Fibroblast of skin of left quadriceps (primary cell): ENCODE results near the gene PCDHB2.
"Not testable (repeated sequence)": the region's sequence is repeated elsewhere in the genome, so short reads cannot be mapped to it uniquely, and the experiment has no call there.

ENCODE experiments used
- DNase-seq, 2 experiments: peaks; one replicate each; pipeline ENCODE4 v3.0.0-alpha.2; 2013; ENCODE audit warnings: low read depth in 2 of 2

The PCDHB2 gene

DNA sequence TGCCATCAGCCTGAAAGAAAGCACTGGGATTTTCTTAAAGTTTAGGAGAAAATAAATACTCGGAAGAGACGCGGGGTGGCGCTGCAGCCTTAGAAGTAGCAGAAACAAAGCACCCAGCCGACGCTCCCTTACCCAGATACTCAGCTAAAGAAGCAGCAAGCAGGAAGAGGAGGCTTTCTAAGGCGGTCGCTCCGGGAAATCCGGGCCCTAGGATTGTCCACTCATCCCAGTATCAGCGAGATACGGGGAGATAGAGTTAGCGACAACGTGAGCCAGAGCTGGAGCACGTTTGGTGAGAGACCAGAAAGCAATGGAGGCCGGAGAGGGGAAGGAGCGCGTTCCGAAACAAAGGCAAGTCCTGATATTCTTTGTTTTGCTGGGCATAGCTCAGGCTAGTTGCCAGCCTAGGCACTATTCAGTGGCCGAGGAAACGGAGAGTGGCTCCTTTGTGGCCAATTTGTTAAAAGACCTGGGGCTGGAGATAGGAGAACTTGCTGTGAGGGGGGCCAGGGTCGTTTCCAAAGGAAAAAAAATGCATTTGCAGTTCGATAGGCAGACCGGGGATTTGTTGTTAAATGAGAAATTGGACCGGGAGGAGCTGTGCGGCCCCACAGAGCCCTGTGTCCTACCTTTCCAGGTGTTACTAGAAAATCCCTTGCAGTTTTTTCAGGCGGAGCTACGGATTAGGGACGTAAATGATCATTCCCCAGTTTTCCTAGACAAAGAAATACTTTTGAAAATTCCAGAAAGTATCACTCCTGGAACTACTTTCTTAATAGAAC, at the start of gene PCDHB2:
Gene PCDHB2, plus strand, starts transcription at position 135 of the 782 bp plus-strand sequence. Its CDS starts 176 bp downstream, at position 311.
- DNase-seq, result peak; percentile 22 to 31

DNA sequence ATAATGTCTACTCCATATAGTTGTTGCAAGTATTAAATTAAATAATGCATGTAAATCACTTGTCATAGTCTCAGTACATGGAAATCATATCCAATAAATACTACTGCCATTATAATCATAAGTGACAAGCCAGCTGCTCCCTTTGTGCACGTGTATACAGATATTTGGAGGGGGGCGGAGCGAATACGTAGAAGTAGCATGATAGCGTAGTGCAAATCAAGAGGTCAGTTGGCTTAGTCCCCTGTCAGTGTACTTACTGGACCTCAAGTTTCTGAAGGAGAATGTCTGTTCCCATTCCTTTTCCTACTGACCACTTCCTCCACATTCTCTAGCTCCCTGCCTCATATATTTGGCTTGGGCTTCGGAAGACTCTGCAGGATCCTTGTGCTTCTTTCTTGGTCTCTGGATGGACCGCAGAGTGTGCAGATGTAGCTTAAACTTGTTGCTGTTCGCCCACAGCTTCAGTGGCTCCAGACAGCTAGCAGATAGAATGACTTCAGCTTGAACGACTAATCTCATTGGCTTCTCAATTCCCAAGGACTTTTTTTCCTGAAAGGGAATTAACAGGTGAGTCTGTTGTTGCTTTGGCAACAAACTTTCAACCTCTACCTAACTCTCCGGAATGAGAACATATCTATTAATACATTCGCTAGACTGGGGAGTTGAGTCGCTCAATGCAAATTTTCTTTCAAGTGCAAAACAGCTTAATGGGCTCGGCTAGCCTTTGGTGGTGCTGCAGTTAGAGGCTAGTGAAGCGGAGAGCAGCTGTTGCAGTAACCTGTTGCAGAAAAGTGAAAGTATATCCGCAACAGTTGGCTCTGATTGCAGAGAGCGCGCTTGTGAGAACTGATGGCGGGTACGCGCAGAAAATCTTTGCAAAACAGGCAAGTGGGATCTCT, 43.5 kb upstream of the PCDHB2 start, which contains the start of gene PCDHB1:
Gene PCDHB1, plus strand, starts transcription at position 753 of the 899 bp plus-strand sequence. Its CDS starts 97 bp downstream, at position 850.
- DNase-seq, result no peak

DNA sequence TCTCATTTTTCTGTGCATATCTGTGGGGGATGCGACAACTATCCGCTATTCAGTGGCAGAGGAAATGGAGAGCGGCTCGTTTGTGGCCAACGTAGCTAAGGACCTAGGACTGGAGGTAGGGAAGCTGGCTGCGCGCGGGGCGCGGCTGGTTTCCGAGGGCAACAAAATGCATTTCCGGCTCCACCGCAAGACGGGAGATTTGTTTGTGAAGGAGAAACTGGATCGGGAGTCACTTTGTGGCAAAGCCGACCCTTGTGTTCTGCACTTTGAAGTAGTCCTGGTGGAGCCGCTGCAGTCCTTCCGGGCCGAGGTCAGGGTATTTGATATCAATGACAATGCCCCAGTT, 42.9 kb upstream of the PCDHB2 start:
- no peak for DNase-seq

DNA sequence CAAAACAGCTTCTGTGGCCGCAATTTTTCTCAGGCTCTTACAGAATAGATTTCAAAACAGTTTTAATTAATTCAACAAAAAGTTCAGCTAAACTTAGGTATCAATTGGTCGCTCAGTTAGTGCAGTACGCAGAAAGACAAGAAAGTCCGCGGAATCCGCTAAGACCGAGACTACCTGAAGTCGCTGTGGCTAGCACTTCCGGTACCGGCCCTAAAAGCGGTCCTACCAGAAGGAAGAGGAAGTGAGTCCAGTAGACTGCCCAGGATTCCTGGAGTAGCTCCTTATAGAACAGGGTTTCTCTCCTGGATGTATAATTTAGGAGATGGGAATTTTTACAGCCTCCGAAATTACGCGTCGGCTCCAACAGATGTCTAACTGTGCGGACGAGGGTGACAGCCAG, 16.6 kb upstream of the PCDHB2 start:
- DNase-seq, result no peak

DNA sequence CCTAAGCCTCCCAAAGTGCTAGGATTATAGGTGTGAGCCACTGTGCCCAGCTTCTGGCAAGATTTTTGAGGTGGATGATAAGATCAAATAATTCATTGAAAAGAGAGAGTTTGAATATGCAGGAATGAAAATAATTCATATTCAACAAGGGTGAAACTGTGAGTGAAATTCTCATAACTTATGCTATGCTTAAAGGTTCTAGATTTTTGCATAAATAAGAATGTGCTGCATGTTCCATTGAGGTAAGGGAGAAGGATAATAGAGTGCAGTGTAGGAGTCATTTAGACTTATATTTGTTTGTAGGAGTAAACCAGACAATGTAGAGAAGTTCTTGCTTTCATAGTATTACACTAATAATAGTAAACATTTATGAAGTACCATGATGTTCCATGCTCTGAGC, 12.2 kb upstream of the PCDHB2 start:
- DNase-seq, result no peak

DNA sequence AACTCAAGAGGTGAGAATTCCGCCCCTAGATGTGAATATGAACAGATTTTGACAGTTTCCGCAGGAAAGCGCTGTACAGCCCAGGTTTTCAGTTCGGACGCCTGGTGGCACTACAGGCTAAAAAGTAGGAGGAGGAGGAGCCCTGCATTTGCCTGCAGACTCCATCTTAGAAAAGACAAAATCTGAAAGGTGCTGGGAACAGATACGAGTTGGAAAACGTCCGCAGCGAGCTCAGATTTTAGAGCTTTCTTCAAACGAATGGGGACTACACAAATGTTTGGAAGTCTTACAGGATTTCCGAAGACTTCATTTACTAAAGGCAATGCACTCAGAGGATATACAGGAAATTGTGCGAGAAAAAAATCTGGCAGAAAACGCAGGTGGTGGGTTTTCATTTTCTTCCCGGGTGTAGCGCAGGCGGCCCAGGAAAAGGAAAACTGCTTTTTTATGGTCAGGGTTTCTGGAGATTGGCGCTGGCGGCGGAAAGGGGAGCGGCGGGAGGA, 9.9 kb upstream of the PCDHB2 start:
- peak in 1 of 2 experiments; percentile 6 for DNase-seq

DNA sequence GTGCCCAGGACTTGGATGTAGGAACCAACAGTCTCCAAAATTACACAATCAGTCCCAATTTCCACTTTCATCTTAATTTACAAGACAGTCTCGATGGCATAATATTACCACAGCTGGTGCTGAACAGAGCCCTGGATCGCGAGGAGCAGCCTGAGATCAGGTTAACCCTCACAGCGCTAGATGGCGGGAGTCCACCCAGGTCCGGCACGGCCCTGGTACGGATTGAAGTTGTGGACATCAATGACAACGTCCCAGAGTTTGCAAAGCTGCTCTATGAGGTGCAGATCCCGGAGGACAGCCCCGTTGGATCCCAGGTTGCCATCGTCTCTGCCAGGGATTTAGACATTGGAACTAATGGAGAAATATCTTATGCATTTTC, 837 bp downstream of the PCDHB2 start:
- no peak for DNase-seq

DNA sequence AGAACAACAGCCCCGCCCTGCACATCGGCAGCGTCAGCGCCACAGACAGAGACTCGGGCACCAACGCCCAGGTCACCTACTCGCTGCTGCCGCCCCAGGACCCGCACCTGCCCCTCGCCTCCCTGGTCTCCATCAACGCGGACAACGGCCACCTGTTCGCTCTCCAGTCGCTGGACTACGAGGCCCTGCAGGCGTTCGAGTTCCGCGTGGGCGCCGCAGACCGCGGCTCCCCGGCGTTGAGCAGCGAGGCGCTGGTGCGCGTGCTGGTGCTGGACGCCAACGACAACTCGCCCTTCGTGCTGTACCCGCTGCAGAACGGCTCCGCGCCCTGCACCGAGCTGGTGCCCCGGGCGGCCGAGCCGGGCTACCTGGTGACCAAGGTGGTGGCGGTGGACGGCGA, 1.8 kb downstream of the PCDHB2 start:
- DNase-seq, result not testable (repeated sequence)

DNA sequence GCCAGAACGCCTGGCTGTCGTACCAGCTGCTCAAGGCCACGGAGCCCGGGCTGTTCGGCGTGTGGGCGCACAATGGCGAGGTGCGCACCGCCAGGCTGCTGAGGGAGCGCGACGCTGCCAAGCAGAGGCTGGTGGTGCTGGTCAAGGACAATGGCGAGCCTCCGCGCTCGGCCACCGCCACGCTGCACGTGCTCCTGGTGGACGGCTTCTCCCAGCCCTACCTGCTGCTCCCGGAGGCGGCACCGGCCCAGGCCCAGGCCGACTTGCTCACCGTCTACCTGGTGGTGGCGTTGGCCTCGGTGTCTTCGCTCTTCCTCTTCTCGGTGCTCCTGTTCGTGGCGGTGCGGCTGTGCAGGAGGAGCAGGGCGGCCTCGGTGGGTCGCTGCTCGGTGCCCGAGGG, 2.2 kb downstream of the PCDHB2 start:
- DNase-seq, result not testable (repeated sequence)

DNA sequence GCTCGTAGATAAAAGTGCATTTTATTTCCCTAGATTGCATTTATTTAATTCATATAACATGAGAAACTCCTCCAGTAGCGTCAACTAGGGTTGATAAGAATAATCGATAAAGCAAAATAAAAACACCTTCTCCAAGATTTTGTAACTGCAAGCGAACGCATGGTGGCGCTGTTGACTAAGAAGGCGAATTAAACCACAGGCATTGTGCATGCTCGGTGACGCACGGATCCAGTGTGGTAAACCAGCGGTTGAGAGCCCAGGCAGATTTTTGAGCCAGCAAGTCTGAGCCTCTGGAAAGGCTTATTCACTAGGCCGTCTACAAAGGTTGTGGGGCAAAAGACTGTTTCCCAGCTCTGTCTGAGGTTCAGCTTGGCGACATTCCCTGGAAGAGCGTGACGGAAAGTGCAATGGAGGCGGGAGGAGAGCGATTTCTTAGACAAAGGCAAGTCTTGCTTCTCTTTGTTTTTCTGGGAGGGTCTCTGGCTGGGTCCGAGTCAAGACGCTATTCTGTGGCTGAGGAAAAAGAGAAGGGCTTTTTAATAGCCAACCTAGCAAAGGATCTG, 5.9 kb downstream of the PCDHB2 start, which contains the start of gene PCDHB3:
Gene PCDHB3, plus strand, starts transcription at position 231 of the 563 bp plus-strand sequence. Its CDS starts 177 bp downstream, at position 408.
- DNase-seq, result no peak

DNA sequence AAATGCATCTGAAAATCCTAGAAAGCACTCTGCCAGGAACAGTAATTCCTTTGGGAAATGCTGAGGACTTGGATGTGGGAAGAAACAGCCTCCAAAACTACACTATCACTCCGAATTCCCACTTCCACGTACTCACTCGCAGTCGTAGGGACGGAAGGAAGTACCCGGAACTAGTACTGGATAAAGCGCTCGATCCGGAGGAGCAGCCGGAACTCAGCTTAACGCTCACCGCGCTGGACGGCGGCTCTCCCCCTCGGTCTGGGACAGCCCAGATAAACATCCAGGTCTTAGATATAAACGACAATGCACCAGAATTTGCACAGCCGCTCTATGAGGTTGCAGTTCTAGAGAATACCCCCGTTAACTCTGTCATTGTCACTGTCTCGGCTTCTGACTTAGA, 6.6 kb downstream of the PCDHB2 start:
- no peak for DNase-seq

DNA sequence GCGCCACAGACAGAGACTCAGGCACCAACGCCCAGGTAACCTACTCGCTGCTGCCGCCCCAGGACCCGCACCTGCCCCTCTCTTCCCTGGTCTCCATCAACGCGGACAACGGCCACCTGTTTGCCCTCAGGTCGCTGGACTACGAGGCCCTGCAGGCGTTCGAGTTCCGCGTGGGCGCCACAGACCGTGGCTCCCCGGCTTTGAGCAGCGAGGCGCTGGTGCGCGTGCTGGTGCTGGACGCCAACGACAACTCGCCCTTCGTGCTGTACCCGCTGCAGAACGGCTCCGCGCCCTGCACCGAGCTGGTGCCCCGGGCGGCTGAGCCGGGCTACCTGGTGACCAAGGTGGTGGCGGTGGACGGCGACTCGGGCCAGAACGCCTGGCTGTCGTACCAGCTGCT, 7.7 kb downstream of the PCDHB2 start:
- DNase-seq, result not testable (repeated sequence)

DNA sequence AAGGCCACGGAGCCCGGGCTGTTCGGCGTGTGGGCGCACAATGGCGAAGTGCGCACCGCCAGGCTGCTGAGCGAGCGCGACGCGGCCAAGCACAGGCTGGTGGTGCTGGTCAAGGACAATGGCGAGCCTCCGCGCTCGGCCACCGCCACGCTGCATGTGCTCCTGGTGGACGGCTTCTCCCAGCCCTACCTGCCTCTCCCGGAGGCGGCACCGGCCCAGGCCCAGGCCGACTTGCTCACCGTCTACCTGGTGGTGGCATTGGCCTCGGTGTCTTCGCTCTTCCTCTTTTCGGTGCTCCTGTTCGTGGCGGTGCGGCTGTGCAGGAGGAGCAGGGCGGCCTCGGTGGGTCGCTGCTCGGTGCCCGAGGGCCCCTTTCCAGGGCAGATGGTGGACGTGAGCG, 8.1 kb downstream of the PCDHB2 start:
- DNase-seq, result not testable (repeated sequence)

DNA sequence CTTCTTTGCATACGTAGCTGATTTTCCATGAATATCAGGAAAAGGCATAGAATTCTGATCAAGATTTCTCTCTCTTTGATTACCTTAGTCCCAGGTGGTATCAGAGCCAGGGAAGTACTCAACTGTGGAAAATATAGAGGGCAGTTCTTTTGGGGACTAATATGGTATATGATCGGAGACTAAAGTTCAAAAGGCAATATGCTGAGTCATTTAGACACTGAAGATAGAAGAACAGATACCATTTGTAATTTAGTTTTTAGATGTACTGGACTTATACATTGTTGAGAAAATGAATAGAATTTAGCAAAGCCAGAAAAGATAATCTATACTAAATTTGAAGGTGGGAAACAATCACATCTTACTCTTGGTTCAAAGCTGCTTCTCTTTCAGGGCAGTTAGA, 10.9 kb downstream of the PCDHB2 start:
- no peak for DNase-seq

DNA sequence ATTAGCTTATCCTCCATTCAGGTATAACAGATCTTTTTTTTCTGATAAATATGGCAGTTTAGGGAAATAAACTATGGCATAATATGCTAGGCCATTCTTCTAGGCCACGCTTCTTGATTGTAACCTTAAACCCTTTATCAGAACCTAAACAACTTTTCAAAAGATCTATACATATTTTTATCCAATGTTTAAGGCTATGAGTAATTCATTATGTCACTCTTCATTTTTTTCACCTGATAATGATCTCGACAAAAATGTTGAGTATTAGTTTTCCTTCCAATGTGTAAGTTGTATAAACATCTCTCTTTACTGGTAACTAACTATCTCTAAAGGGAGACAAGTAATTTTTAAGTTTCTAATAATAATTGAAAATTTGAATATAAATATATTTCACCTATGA, 24.8 kb downstream of the PCDHB2 start:
- no peak for DNase-seq

DNA sequence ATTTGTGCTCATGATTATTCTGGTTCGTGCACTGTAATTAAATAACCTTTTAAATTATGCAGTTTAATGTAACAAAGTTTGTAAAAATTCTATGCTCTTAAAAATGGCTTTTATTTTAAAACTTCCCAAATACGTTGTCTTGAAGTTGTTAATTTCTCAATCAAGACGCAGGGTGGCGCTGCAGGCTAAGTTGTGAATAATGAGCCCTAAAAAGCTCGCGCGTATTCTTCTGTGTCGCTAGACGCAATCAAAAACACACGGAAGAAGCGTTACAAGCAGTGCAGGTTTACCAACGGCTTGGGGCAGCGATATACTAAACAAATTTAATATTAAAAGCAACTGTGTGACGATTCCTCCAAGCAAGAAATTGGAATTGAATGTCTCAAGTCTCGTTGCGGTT, 27.1 kb downstream of the PCDHB2 start, which contains the start of gene PCDHB4:
Gene PCDHB4, plus strand, starts transcription at position 256 of the 400 bp plus-strand sequence. CDS start 181 bp downstream, outside the sequence.
- no peak for DNase-seq

DNA sequence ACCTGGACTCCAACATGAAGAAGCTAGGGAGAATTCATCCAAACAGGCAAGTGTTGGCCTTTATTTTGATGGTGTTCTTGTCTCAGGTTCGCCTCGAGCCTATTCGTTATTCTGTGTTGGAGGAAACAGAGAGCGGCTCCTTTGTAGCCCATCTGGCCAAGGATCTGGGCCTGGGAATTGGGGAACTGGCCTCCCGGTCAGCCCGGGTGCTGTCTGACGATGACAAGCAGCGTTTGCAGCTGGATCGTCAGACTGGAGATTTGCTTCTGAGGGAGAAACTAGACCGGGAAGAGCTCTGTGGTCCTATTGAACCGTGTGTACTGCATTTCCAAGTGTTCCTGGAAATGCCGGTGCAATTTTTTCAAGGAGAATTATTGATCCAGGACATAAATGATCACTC, 27.6 kb downstream of the PCDHB2 start:
- DNase-seq, result no peak

DNA sequence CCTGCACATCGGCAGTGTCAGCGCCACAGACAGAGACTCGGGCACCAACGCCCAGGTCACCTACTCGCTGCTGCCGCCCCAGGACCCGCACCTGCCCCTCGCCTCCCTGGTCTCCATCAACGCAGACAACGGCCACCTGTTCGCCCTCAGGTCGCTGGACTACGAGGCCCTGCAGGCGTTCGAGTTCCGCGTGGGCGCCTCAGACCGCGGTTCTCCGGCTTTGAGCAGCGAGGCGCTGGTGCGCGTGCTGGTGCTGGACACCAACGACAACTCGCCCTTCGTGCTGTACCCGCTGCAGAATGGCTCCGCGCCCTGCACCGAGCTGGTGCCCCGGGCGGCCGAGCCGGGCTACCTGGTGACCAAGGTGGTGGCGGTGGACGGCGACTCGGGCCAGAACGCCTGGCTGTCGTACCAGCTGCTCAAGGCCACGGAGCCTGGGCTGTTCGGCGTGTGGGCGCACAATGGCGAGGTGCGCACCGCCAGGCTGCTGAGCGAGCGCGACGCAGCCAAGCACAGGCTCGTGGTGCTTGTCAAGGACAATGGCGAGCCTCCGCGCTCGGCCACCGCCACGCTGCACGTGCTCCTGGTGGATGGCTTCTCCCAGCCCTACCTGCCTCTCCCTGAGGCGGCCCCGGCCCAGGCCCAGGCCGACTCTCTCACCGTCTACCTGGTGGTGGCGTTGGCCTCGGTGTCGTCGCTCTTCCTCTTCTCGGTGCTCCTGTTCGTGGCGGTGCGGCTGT, 29.2 kb downstream of the PCDHB2 start:
- not testable (repeated sequence) for DNase-seq

DNA sequence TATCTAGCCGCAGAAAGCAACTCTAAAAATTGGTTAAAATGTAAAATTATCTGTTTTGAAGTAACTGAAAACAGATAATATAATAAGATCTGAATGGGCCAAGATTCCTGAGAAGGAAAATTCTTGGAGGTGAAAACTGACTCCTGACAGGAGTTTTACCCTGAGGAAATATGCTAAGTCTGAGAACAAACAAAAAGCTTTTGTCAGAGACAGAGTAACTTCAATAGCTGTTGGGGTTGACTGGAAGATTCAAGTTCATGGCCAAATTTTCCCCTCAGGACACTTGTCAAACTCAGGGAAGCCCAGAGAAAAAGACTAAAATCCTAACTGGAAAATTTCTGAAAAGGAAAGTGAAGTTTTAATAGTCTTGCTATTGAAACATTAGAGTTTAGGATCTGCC, 32.9 kb downstream of the PCDHB2 start:
- no peak for DNase-seq

DNA sequence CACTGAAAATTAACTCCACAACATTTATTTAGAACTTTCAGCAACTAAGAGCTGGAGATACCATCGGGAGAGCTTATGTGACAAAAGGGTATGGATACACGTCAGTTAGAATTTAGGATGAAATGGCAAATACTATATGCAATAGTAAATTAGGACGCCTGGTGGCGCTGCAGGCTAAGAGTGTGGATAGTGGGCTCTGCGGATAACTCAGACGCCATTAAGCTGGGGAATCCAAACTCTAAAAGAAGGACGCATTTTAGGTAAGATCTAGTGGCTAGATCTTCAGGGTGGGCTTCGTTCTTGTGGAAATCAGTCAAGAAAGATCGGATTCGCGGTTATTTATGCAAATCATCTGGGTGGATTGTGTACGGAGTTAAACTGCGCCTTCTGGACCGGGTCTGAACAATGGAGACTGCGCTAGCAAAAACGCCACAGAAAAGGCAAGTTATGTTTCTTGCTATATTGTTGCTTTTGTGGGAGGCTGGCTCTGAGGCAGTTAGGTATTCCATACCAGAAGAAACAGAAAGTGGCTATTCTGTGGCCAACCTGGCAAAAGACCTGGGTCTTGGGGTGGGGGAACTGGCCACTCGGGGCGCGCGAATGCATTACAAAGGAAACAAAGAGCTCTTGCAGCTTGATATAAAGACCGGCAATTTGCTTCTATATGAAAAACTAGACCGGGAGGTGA, 40.8 kb downstream of the PCDHB2 start, which contains the start of gene PCDHB5:
Gene PCDHB5, plus strand, starts transcription at position 177 of the 688 bp plus-strand sequence. Its CDS starts 229 bp downstream, at position 406.
- no peak for DNase-seq
